ENCODE data around the gene GSK3B.

The GSK3B gene

GRCh38 chr3:119808843-119809242 lies 285.4 kb downstream of the GSK3B start:
- H3K9me3 ChIP-seq (ENCODE audit: severe bottlenecking) = no peaks in the 10 kb centered on the region
- DNase-seq = no peak

GRCh38 chr3:119808244-119808643 lies 286.0 kb downstream of the GSK3B start:
- TF ChIP-seq CTCF (IDR thresholded peaks at IDR 0.05; ENCODE audit: low read depth, low read length) = no peak
- Histone ChIP-seq H3K4me3 (ENCODE audit: low read depth, low read length) (no peak overlapping the region), H3K36me3 (no peaks in the 10 kb centered on the region), H3K9me3 (ENCODE audit: severe bottlenecking) (no peaks in the 10 kb centered on the region), H3K27ac (no peak overlapping the region), H3K27me3 (ENCODE audit: insufficient read depth, low read depth, severe bottlenecking) (no peaks in the 10 kb centered on the region)
- DNase-seq = no peak

More at GRCh38 chr3:119808843-119809242, 285.4 kb downstream of the GSK3B start:
- Histone ChIP-seq H3K4me3 (ENCODE audit: low read depth, low read length) (no peak overlapping the region), H3K27me3 (ENCODE audit: insufficient read depth, low read depth, severe bottlenecking) (no peaks in the 10 kb centered on the region), H3K36me3 (no peaks in the 10 kb centered on the region), H3K27ac (no peak overlapping the region)
- TF ChIP-seq CTCF (IDR thresholded peaks at IDR 0.05; ENCODE audit: low read depth, low read length) = no peak

- H3K36me3 ChIP-seq = no peaks in the 10 kb centered on the region
- DNase-seq = no peak
- H3K27me3 ChIP-seq (ENCODE audit: insufficient read depth, low read depth, severe bottlenecking) = peaks cover 3% of the 10 kb centered on the region
- no peak overlapping the region for H3K27ac ChIP-seq
- H3K4me3 ChIP-seq (ENCODE audit: low read depth, low read length) = no peak overlapping the region
- no peak for TF ChIP-seq CTCF (IDR thresholded peaks at IDR 0.05; ENCODE audit: low read depth, low read length)
- H3K9me3 ChIP-seq (ENCODE audit: severe bottlenecking) = no peaks in the 10 kb centered on the region
Measured at GRCh38 chr3:119800844-119801243, 293.4 kb downstream of the GSK3B start.

GRCh38 chr3:119796785-119797184 lies 297.5 kb downstream of the GSK3B start:
- no peak for TF ChIP-seq CTCF (IDR thresholded peaks at IDR 0.05; ENCODE audit: low read depth, low read length)
- Histone ChIP-seq H3K36me3 (no peaks in the 10 kb centered on the region), H3K9me3 (ENCODE audit: severe bottlenecking) (no peaks in the 10 kb centered on the region), H3K27ac (no peak overlapping the region), H3K4me3 (ENCODE audit: low read depth, low read length) (no peak overlapping the region), H3K27me3 (ENCODE audit: insufficient read depth, low read depth, severe bottlenecking) (peaks cover 3% of the 10 kb centered on the region)
- no peak for DNase-seq

- DNase-seq = no peak
- no peak for TF ChIP-seq CTCF (IDR thresholded peaks at IDR 0.05; ENCODE audit: low read depth, low read length)
- H3K4me3 ChIP-seq (ENCODE audit: low read depth, low read length) = no peak overlapping the region
- H3K27me3 ChIP-seq (ENCODE audit: insufficient read depth, low read depth, severe bottlenecking) = peaks cover 3% of the 10 kb centered on the region
- H3K9me3 ChIP-seq (ENCODE audit: severe bottlenecking) = no peaks in the 10 kb centered on the region
- H3K36me3 ChIP-seq = no peaks in the 10 kb centered on the region
- no peak overlapping the region for H3K27ac ChIP-seq
Measured at GRCh38 chr3:119796368-119796767, 297.9 kb downstream of the GSK3B start.

GRCh38 chr3:119795849-119796248 lies 298.4 kb downstream of the GSK3B start:
- H3K36me3 ChIP-seq = no peaks in the 10 kb centered on the region
- no peak for TF ChIP-seq CTCF (IDR thresholded peaks at IDR 0.05; ENCODE audit: low read depth, low read length)
- no peak overlapping the region for H3K4me3 ChIP-seq (ENCODE audit: low read depth, low read length)
- peaks cover 3% of the 10 kb centered on the region for H3K27me3 ChIP-seq (ENCODE audit: insufficient read depth, low read depth, severe bottlenecking)
- DNase-seq = no peak
- H3K27ac ChIP-seq = no peak overlapping the region
- H3K9me3 ChIP-seq (ENCODE audit: severe bottlenecking) = no peaks in the 10 kb centered on the region

All from WERI-Rb-1 (cell line).